Kidney epithelial cell (primary cell): ENCODE data around the gene ASH1L. TPM values are rescaled to one million over a fixed set of nuclear protein-coding genes. Genes with fewer than 3 reads are reported as not detected.

Source experiments
- DNase-seq: peaks from one replicate; pipeline ENCODE4 v3.0.0-alpha.2; 2010; ENCODE audit warnings: low read depth
- H3K27me3 ChIP-seq: 2 replicates; pipeline ENCODE4 v1.6.0; 2011; ENCODE audit warnings: low read length; ENCODE audit not compliant: control insufficient read depth, insufficient read depth
- H3K36me3 ChIP-seq: 2 replicates; pipeline ENCODE4 v1.5.1; 2011; ENCODE audit warnings: low read length; ENCODE audit not compliant: control insufficient read depth, insufficient read depth
- H3K4me3 ChIP-seq: 2 replicates; pipeline ENCODE4 v1.5.1; 2011; ENCODE audit warnings: low read depth, mild to moderate bottlenecking, control low read depth, low read length
- CTCF ChIP-seq: IDR thresholded peaks from 2 replicates; pipeline ENCODE4 v1.5.1; 2011; ENCODE audit warnings: mild to moderate bottlenecking, moderate library complexity, low read length, control low read depth, inconsistent platforms; ENCODE audit not compliant: insufficient read depth, poor library complexity, severe bottlenecking
- total RNA-seq: library from RNA; depleted of rRNA; stranded (reverse); fragments of >200 nt; gene quantifications from 2 replicates; pipeline ENCODE4 v1.2.3, GENCODE V29; 2015

The ASH1L gene
- total RNA-seq, 1 donor from 2014 or later: 19.5 TPM

GRCh38 chr1:155319536-155319935, 243.1 kb downstream of the ASH1L start:
- no peak for TF ChIP-seq CTCF
- Histone ChIP-seq H3K36me3 (peaks cover 5% of the 10 kb centered on the region), H3K4me3 (no peak overlapping the region), H3K27me3 (no peaks in the 10 kb centered on the region)
- no peak for DNase-seq

GRCh38 chr1:155318082-155318481, 244.5 kb downstream of the ASH1L start:
- DNase-seq: no peak
- peaks cover 8% of the 10 kb centered on the region for H3K36me3 ChIP-seq
- H3K4me3 ChIP-seq: no peak overlapping the region
- H3K27me3 ChIP-seq: no peaks in the 10 kb centered on the region
- TF ChIP-seq CTCF: no peak

- H3K36me3 ChIP-seq: peaks cover 9% of the 10 kb centered on the region
- TF ChIP-seq CTCF: no peak
- no peak for DNase-seq
- H3K4me3 ChIP-seq: no peak overlapping the region
- H3K27me3 ChIP-seq: no peaks in the 10 kb centered on the region
Observed at GRCh38 chr1:155316922-155317321, 245.7 kb downstream of the ASH1L start.

GRCh38 chr1:155313261-155313660, 249.3 kb downstream of the ASH1L start:
- Histone ChIP-seq H3K27me3 (no peaks in the 10 kb centered on the region), H3K4me3 (no peak overlapping the region), H3K36me3 (peaks cover 7% of the 10 kb centered on the region)
- no peak for TF ChIP-seq CTCF
- no peak for DNase-seq

GRCh38 chr1:155309423-155310021, 253.1 kb downstream of the ASH1L start:
- H3K4me3 ChIP-seq: peak overlapping the region; percentile 84
- DNase-seq: no peak
- H3K36me3 ChIP-seq: peaks cover 4% of the 10 kb centered on the region
- H3K27me3 ChIP-seq: no peaks in the 10 kb centered on the region
- no peak for TF ChIP-seq CTCF
